ENCODE measurements around the gene HMGCS2.

- no peak for TF ChIP-seq CTCF (IDR thresholded peaks at IDR 0.05; ENCODE audit: low read length)
- no peak for TF ChIP-seq EZH2 (IDR thresholded peaks at IDR 0.05; ENCODE audit: borderline replicate concordance, low read length)
These were observed at the start of gene HMGCS2 for GRCh38 chr1:119768778-119769177.

Measured in OCI-LY1 (cell line).